Measurements from ENCODE around the gene DACT1. TPM values are rescaled to one million over a fixed set of nuclear protein-coding genes. Genes with fewer than 3 reads are reported as not detected.

Gene DACT1
- total and polyA plus RNA-seq, 7 donors, result 1.8 to 21.2 (median 5.9) TPM

DNA sequence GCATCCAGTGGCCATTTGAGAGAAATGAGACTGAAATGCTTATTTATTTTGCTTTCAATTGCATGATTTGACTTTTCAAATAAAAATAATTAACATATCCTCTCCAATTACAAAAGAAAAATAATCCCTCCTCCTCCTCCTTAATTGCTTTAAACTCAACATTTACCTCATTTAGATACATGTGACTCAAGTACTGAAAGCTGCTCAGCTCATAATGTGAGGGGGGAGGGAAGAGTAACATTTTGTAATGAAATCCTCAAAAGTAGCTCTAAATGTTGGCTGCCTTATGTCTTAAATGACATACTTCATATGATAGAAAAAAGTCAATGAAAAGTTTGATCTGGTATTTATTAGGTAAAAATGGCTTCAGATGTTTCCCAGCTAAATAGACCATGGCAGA is 29.0 kb downstream of the DACT1 start:
- Histone ChIP-seq H3K27ac (no peak overlapping the region), H3K4me1 (no peaks in the 10 kb centered on the region), H3K27me3 (no peaks in the 10 kb centered on the region), H3K9me3 (no peaks in the 10 kb centered on the region), H3K4me3 (no peak overlapping the region), H3K36me3 (no peaks in the 10 kb centered on the region)
- TF ChIP-seq CTCF (IDR thresholded peaks at IDR 0.05) (no peak), POLR2A (IDR thresholded peaks at IDR 0.05) (no peak), EP300 (IDR thresholded peaks at IDR 0.05) (no peak), POLR2AphosphoS5 (IDR thresholded peaks at IDR 0.05) (no peak)
- DNase-seq, result no peak
- intact Hi-C loops (cut with DNase I), result no loop called here

- TF ChIP-seq POLR2A (IDR thresholded peaks at IDR 0.05) (no peak), CTCF (IDR thresholded peaks at IDR 0.05) (no peak), POLR2AphosphoS5 (IDR thresholded peaks at IDR 0.05) (no peak), EP300 (IDR thresholded peaks at IDR 0.05) (no peak)
- Histone ChIP-seq H3K36me3 (no peaks in the 10 kb centered on the region), H3K27me3 (no peaks in the 10 kb centered on the region), H3K27ac (no peak overlapping the region), H3K4me3 (no peak overlapping the region), H3K9me3 (no peaks in the 10 kb centered on the region), H3K4me1 (no peaks in the 10 kb centered on the region)
- WGBS, 2 donors, result 86 to 89% methylated on average over 5 of the region's 5 CpGs
- DNase-seq, result no peak
- intact Hi-C loops (cut with DNase I), result no loop called here
Observed at GRCh38 chr14:58667900-58668299, 30.1 kb downstream of the DACT1 start.

GRCh38 chr14:58668848-58669480 is 31.2 kb downstream of the DACT1 start:
- Histone ChIP-seq H3K4me3 (no peak overlapping the region), H3K9me3 (no peaks in the 10 kb centered on the region), H3K4me1 (no peaks in the 10 kb centered on the region), H3K27me3 (no peaks in the 10 kb centered on the region), H3K27ac (no peak overlapping the region), H3K36me3 (no peaks in the 10 kb centered on the region)
- intact Hi-C loops (cut with DNase I), result no loop called here
- no peak for DNase-seq
- TF ChIP-seq POLR2A (IDR thresholded peaks at IDR 0.05) (no peak), CTCF (IDR thresholded peaks at IDR 0.05) (no peak), POLR2AphosphoS5 (IDR thresholded peaks at IDR 0.05) (no peak), EP300 (IDR thresholded peaks at IDR 0.05) (no peak)
- 84 to 85% methylated on average over 5 of the region's 5 CpGs for WGBS, 2 donors

DNA sequence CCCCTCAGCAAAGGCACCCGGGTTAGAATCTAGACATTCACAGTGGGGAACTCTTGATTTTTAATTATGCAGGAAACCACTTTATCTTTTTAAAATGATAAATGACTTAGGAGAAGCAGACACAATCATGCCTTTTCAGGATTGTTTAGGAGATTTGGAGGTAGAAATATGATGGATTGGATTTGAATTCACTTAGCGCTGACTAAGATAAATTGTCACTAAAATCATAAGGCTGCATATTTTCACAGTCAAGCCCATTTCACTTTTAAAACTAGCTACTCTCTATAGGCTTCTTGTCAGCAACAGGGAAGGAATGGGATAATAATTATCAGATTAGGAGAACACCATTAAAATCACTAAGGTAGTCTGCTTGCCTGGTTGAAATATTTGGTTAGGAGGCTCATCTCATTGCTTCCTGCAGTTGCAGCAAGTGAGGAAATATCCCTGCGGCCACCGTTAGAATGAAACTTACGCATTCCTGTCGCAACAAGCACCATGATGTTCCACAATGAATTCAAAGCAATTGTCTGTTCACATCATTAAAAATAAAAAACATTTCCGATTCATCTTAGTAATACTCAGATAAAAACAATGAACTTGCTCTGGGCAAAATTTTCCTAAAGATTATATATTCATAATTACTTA is 31.9 kb downstream of the DACT1 start:
- no peak overlapping the region for H3K27ac ChIP-seq
- H3K4me3 ChIP-seq, result no peak overlapping the region
- no peak for DNase-seq
- TF ChIP-seq EP300 (IDR thresholded peaks at IDR 0.05), result no peak
- no peak for TF ChIP-seq POLR2A (IDR thresholded peaks at IDR 0.05)
- TF ChIP-seq CTCF (IDR thresholded peaks at IDR 0.05), result no peak
- TF ChIP-seq POLR2AphosphoS5 (IDR thresholded peaks at IDR 0.05), result no peak
- intact Hi-C loops (cut with DNase I), result no loop called here
- H3K27me3 ChIP-seq, result no peaks in the 10 kb centered on the region
- no peaks in the 10 kb centered on the region for H3K9me3 ChIP-seq
- no peaks in the 10 kb centered on the region for H3K4me1 ChIP-seq
- no peaks in the 10 kb centered on the region for H3K36me3 ChIP-seq
- 89 to 93% methylated on average over 7 of the region's 7 CpGs for WGBS, 2 donors
